ENCODE measurements around the gene FBXO7.

The FBXO7 gene

GRCh38 chr22:32492111-32492510 is 17.5 kb downstream of the FBXO7 start:
- no peak for DNase-seq

DNA sequence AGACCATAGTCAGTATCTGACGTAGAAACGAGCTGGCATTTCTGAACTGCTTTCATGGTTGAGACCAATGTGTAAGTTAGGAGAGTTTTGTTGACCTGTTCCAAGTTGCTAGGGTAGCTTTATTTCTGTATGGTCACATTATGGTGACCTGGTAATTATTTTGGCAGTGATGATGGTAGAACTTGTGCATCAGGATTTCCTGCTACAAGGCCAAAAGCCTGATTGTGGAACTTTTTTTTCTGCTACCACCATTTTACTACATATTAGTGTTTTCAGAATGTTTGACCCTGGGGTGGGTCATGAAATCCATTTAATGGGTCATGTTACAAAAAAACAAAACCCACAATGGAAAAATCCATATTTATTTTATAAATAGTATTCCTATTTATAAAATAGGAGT is 18.9 kb downstream of the FBXO7 start:
- no peak for DNase-seq

- no peak for DNase-seq
These were observed 20.4 kb downstream of the FBXO7 start for GRCh38 chr22:32494971-32495370.

DNA sequence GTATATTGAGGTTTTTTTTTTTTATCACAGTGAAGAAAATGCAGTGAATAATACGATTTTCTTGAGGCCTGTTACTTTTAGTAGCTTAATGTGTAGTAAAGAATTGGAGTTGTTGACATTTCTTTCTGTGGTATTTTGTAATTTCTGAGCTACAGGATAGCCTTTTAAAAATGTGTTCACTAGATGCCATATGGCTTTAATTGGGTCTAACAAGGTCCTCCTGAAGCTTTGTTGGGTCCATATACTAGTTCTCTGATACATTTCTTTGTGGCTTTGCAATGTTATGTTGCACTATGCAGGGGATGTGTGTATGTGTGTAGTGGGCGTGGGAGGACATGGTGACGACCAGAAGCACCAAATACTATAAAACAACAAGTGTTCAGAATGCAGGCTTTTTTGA is 25.1 kb downstream of the FBXO7 start:
- DNase-seq: no peak

- no peak for DNase-seq
These were observed 27.5 kb downstream of the FBXO7 start for GRCh38 chr22:32501836-32502752.

DNA sequence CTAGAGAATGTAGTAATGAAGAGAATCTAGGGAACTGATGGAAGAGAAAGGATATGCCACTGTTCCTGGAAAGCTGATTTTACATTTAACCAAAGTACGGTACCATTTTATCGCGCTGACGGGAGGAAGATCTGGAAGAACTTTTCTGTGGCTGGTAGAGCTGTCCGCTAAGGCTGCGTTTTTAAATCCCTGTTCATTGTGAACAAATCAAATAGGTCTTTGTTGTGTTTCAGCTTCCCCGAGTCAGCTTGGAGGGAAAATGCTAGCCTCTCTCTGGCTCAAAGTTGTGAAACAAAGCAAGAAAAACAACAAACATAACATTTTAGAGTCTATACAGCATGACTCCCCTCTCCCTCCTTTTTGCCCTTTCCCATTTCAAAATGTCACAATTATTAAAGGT is 34.4 kb downstream of the FBXO7 start:
- DNase-seq: no peak

DNA sequence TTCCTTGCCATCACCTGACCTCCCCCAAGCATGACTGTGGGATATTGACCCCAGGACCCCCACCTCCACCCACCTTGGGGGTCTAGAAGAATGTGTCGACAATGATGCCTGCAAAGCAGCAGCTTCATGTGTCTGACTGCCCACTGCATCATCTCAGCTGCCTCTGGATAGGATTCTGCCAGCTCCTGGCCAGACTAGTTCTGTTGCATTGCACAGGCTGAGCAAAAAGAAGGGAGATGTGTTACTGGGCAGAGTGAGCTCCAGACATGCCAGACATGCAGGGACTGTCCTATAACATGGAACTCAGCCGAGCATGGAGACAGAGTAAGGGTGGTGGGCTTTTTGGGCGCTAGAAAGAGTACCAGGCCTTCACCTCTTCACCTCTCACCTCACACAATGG is 36.7 kb downstream of the FBXO7 start:
- no peak for DNase-seq

DNA sequence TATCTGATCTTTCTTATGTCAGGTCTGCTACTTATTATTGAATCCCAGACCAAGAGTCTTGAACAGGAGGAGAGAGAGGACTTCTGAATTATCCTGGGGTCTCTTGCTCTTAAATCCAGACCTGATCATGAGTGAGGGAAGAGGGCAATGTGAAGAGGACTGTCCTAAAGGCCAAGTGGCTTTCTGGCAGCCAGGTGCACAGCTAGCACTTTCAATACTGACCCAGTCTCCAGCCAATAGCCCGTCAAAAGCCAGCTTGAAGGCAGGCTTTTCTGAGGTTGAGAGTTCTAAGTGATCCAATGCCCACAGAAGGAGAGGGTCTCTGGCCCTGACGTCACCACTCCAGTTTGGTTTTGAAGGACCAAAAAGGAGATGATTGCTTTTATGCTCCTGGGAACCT is 37.2 kb downstream of the FBXO7 start:
- DNase-seq: no peak

DNA sequence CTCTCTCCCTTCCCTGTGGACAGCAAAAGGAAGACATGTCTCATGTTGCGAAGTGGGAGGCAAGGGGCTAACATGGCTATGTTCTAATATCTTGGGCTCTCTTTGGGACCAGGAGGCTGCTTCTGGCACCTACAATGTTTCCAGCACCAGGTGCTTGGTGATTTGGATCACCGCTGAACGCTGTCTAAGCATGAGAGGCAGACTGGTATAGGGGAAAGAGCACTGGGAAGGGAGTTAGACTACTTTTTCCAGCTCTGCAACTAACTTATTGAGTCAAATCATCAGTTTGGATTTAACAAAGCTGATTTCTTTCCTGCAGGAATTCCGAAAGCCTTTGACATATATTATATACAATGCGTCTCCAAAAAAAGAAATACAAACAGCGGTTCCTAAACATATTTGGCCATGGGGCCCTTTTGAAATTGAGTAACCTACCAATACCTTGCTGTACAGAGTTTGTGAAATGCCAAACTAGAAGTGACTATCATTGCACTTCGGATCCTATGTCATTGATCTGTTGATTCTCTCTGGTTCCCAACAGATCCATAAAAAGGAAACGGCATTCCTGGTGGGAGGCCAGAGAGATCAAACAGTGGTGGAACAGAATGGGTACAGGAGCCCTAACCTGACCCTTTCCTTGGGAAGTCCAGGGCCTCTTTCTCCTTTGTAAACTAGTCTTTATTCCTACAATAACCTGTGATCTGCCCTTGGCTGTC is 37.8 kb downstream of the FBXO7 start:
- no peak for DNase-seq

- DNase-seq: no peak
These were observed 40.5 kb downstream of the FBXO7 start for GRCh38 chr22:32515084-32515483.

GRCh38 chr22:32517488-32517887 is 42.9 kb downstream of the FBXO7 start:
- no peak for DNase-seq

DNA sequence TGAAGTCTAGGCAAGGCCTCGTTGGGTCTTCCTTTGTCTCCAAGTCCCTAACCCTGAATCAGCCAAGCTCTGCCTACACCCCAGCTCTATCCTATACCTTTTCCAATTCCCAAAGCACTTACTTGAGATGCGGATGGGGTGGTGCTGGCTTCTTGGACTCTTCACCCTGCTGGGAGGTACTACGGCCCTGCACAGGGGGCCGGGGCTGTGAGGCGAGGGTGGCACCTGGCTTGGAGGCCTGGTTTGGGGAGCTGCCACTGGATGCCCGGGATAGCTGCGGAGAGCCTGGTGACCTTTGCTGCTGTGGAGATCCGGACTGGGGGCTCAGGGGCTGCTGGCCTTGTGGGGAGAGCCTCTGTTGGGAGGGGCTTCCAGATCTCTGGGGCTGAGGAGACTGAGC is 43.3 kb downstream of the FBXO7 start:
- no peak for DNase-seq

GRCh38 chr22:32518381-32518780 is 43.8 kb downstream of the FBXO7 start:
- no peak for DNase-seq

GRCh38 chr22:32518848-32519247 is 44.2 kb downstream of the FBXO7 start:
- DNase-seq: no peak

DNA sequence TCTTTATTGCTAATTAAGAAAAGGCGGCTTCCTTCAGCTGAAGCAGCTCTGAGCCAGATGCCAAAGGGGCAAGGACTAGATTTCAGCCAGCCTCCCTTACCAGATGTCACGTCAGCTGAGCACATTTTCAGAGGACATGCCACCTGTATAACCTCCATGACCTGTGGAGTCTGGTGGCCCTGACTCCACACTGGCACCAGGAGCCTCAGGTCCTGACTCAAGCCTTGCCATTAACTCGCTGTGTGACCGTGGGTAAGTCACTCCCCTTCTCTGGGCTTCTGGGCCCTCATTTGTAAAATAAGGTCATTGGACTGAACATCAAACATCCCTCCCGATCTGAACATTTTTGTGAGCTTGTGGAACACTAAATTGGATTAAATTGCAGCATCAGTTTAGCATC is 46.0 kb downstream of the FBXO7 start:
- DNase-seq: no peak

DNA sequence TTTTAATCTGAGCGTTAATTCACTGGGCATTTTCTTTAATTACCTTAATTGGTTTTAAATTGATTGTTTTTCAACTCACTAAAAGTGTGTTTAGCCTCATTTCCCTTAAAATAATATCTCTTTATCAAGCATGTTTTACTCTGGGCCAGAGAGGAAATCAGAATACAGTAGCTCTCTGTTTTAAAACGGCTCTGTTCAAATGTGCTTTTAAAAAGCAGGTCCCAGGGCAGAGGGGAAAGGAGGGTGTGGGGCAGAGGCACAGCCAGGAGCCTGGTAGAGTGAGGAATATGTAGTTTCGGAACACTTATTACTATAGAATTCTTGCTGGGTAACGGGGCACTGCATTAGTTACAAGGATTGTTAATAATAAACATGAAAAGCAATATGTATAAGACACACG is 47.6 kb downstream of the FBXO7 start:
- DNase-seq: no peak

- DNase-seq: no peak
These were observed 53.1 kb downstream of the FBXO7 start for GRCh38 chr22:32527756-32528155.

GRCh38 chr22:32528316-32528715 is 53.7 kb downstream of the FBXO7 start:
- DNase-seq: no peak

- no peak for DNase-seq
These were observed 54.7 kb downstream of the FBXO7 start for GRCh38 chr22:32528984-32529982.

- no peak for DNase-seq
These were observed 56.6 kb downstream of the FBXO7 start for GRCh38 chr22:32531228-32531627.

DNA sequence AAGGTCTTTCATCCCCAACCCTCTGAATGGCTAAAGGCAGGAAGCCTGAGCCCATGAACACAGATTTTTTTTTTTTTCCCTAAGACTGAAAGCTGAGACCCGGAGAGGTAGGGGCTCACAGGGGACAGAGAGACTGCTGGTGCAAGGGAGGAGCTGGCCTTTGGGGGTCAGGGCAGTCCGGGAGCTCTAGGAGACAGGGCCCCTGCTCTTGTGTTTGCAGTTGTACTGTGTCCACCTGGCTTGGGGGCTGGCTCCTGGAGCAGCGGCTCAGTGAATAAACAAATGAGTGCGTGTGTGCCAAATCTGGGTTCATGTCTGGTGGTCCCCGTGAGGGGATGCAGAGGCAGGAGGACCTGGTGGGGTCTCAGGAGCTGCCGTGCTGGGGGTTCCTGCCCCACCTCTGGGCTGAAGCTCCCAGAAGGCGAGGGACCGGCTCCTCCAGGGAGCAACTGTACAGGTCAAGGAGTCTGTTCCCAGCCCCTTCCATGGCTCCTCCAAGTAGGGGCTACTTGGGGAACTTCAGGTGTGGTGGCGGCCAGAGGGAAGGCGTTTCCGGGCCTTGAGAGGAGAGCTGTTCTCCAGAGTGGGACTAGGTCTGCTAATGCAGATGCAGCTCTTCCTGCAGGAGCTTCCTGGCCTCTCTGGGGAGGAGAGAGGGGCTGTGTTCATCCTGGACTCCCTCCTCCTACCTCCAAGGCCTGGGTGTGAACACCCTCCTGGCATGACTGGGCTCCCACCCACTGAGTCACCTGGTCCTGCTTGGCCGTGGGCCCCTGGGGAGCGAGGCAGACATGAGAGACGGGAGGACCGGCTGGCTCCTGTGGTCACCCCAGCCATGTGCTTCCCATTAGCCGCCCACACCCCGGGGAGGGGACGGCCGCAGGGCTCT is 57.6 kb downstream of the FBXO7 start:
- no peak for DNase-seq

GRCh38 chr22:32532820-32533128 is 58.2 kb downstream of the FBXO7 start:
- no peak for DNase-seq

Data from NCI-H1417 treated with DMSO at 0.1 percent for 48 hours (cell line).